GM18858 (cell line): Measurements from ENCODE around the gene ANGPTL8.

ENCODE experiments used
- ATAC-seq: cut with Tn5 transposase; IDR thresholded peaks from one replicate; pipeline ENCODE4 v1.9.1; 2021; ENCODE audit not compliant: unreplicated experiment

ANGPTL8 gene, protein sequence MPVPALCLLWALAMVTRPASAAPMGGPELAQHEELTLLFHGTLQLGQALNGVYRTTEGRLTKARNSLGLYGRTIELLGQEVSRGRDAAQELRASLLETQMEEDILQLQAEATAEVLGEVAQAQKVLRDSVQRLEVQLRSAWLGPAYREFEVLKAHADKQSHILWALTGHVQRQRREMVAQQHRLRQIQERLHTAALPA

DNA sequence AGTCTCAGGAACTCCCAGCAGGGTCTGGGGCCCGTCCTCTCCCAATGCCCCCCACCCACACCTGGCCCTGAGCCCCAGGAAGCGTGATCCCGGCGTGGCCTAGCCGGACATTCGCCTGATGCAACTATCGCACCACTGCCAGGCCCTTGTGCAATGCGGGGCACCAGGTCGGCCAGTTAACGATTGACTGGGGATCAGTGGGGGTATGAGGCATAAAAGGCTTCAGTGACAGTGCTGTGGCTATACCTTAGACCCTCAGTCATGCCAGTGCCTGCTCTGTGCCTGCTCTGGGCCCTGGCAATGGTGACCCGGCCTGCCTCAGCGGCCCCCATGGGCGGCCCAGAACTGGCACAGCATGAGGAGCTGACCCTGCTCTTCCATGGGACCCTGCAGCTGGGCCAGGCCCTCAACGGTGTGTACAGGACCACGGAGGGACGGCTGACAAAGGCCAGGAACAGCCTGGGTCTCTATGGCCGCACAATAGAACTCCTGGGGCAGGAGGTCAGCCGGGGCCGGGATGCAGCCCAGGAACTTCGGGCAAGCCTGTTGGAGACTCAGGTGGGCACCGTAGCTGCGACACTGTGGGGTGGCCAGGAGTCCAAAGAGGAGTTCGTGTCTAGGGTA lies at the start of gene ANGPTL8:
Gene ANGPTL8, plus strand, starts transcription at position 243 of the 624 bp plus-strand sequence. Its CDS starts 19 bp downstream, at position 262.
- ATAC-seq = no peak

DNA sequence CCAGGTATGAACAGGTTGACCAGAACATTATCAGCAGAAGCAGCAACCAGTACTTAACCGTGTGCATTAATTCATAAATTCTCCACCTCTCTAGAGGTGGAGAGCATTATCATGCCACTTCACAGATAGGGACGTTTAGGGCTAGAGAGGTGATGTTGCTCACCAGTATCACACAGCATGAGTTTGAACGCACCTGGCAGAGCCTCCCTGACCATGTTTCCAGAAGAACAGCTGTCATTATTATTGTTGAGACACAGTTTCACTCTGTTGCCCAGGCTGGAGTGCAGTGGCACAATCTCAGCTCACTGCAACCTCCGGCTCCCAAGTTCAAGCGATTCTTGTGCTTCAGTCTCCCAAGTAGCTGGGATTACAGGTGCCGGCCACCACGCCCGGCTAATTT lies 48.9 kb upstream of the ANGPTL8 start:
- no peak for ATAC-seq

DNA sequence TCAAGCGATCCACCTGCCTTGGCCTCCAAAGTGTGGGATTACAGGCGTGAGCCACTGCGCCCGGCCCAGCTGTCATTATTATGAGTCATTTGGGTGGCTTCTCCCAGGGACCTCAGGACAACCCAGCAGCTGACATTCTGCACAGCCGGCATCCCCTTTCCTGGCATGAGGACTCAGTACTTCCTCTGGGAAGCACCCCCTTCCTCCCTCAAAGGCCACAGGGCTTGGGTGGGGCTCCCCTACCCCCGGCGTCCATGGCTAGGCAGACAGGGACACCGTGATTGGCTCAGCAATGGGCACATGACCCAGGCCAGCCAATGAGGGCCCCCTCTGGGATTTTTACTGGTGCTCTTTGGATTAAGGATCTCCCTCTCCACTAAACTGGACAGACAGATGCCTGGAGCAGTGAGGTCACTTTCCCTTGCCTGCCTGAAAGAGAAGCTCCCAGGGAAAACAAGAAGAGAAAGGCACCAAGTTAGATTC lies 48.1 kb upstream of the ANGPTL8 start:
- no peak for ATAC-seq

DNA sequence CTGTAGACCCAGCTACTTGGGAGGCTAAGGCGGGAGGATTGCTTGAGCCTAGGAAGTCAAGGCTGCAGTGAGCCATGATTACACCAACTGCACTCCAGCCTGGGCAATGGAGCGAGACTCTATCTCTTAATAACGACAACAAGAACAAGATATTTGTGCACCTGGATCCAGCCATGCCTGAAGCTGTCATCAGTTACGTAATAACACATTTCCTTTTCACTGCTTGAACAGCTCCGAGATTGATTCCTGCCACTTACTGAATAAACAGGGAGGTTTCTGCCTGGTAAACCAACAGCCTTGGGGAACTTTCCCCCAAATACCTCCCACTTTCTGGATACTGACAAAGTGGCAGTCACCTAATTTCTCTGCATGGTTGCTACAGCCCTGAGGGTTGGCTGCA lies 47.5 kb upstream of the ANGPTL8 start:
- no peak for ATAC-seq

DNA sequence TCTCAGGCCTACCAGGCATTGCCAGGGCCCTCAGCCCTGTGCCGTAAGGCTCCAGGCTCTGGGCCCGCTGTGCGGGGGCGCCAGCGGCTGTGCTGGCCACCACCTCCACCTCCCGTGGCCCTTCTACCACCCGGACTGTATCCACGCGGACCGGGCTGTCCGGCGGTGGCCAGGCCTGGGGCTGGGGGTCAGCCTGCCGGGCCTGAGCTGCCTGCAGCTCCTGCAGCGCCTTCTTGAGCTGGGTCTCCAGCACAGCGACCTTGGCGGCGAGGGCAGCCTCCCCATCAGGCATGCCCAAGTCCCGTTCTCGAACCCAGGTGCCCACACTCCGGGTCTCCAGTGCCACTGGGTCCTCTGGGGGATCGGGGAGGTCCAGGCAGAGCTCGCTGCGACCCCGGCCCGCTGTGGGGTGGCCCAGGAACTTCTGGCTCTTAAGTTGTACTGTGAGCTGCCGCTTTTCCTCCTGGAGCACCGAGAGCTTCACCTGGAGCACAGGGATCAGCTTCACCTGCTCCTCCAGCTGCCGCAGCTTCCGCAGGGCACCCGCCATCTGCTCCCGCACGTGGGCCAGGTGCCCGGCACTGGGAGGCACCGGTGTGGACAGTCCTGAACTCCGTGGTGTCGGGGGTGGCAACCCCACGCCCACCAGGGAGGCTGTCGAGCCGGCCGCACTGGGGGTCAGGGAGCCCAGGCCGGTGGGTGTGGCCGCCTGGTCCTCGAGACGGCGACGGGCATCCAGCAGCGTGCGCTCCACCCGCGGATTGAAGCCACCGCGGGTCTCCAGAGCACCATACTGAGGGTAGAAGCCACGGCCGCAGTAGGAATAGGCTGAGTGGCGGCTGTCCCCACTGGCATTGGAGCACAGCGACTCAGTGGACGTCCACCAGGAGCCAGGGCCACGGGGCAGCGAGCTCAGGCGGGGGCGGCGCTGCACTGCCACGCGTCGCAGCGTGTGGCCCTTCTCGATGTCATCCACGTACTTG lies 46.2 kb upstream of the ANGPTL8 start:
- ATAC-seq = no peak

DNA sequence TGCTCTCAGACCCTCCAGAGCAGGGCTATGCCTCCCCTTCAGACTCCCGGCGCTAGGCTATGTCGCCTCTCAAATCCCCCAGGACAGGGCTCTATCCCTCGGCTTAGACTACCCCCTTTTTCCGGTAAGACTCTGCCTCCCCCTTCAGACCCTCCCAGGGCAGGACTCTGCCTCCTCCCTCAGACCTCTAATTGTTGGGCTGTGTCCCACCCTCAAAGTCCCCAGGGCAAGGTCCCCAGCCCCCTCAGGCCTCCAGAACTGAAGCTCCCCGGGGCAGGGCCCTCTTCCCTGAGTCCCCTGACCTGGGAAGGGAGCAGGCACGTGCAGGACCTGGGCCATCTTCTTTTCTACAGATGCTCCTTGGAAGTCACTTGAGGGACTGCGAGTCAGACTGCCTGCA lies 45.2 kb upstream of the ANGPTL8 start:
- ATAC-seq = no peak

DNA sequence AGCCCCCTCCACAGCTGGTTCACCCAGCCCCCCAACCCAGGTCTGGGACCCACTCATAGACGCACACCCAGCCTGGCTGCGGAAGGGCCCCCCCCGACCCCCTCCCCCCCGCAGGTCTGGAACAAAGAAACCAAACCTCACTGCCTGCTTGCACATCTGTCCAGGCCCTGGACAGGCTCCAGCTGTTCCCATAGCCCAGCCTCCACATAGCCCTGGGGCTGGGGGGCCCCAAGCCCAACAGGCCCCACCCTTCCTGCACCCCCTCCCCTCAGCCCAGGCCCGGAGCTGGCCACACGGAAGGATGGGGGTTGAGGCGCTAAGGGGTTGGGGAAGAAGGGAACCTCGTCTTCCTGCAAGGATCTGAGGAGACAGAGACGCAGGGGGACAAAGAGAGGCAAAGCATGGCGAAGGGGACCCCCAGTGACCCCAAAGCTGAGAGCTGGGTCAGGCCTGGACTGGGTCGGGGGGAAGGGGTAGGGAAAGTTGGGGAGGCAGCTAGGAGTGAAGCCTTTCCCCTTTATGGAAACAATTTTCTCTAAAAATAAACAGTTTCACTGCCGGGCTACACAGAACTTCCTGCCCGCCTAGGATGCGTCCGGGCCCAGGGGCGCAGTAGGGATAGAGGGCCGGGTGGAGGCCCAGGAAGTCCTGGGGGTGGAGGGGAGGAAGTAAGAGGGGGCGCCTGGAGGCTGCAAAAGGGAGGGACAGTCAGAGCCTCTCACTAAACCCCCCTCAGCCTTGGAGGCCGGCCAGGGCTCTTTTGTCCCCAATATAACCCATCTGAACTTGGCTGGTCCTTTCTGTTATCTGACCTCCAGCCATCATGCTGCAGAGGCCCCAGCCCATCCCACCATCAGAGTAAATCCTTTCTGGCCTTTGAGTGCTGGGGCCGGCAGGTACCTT lies 44.5 kb upstream of the ANGPTL8 start:
- ATAC-seq = no peak

DNA sequence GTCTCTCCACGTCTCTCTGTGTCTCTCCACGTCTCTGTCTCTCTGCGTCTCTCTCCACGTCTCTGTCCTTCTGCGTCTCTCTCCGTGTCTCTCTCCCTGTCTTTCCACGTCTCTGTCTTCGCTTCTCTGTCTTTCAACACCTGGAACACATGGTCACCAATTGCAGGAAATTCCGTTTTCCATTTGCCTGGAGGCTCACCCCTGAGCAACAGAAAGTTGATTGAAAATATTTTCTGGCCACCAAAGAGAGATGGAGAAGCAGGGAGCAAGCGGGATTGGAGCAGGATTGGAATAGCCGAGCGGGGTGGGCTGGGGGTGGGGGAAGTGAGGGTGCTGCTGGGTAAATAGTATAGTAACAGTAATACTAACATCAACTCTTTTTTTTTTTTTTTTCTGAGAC lies 43.7 kb upstream of the ANGPTL8 start:
- ATAC-seq = no peak

DNA sequence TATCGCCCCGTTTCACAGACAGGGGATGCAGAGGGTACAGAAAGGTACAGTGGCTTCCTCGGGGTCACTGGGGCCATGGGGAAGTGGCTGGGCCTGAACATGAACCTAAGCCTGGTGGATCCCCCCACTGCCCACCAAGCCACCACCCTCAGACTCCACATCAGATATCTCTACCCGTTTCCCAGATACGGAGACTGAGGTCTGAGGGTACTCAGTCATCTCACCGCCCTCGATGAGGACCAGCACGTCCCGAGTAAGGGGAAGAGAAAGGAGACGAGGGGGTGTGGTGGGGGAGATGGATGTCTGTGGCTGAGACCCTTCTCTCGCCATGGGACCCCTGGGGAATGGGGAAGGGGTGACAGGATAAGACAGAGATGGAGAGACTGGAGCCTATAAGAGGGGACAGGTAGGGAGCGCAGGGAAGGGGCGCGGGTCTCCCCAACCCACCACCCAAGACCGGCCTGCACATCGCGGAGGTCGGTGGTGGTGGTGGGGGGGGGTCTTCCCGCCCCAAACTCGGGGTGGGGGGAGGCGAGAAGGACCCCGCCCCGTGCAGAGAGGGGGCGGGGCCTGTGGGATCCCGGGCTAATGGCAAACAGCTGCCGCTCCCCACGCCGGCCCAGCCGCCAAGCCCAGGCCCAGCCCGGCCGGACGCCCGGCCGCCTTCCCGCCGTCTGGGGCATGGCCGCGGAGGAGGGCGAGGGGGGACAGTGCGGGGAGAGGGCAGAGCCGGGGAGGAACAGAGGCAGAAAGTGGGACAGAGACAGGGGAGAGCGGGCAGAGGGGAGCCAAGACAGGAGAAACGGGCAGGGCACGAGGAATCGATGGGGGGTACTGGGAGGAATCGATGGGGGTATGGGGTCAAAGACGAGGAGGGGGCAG lies 42.8 kb upstream of the ANGPTL8 start:
- no peak for ATAC-seq

DNA sequence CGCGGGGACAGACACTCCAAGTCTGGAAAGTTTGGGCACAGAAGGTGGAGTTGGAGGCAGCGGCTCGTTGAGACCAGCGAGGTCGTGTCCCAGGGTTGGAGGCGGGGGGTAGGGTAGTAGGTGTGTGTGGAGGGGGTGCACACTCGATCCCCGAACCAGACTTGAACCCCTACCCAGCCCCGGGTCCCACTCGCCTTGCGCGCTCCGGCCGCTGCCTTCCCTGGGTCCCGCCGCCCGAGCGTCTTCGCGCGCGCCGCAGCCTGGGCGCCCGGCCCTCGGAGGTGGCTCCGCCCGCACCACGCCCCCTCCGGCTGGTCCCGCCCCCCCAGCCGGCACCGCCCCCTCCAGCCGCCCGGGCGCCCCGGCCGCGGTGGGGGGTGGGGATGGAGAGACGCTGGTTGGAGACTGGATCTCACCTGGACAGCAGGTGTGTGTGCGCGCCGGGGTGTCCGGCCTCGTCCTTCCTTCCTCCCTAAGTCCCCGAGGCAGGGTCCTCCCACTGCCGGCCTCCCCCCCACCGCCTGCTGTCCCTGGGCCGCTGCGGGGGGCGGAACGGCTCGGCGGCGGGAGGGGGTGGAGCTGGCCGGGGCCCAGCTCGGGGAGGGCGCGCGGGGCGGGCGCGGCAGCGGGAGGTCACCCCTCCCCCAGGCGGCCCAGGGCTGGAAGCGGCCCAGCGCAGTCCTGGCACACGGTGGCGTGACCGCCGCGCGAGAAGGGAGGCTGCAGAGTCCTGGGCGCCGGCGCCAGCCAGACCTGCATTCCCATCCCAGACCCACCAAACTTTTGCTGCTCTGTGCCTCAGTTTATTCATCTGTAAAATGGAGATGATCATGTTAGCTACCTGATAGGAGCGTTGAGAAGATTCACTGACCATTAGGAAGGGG lies 41.9 kb upstream of the ANGPTL8 start, which contains the start of gene KANK2:
Gene KANK2, minus strand, starts transcription at position 255 of the 884 bp plus-strand sequence. CDS start 3,034 bp downstream, outside the sequence.
- ATAC-seq = no peak

DNA sequence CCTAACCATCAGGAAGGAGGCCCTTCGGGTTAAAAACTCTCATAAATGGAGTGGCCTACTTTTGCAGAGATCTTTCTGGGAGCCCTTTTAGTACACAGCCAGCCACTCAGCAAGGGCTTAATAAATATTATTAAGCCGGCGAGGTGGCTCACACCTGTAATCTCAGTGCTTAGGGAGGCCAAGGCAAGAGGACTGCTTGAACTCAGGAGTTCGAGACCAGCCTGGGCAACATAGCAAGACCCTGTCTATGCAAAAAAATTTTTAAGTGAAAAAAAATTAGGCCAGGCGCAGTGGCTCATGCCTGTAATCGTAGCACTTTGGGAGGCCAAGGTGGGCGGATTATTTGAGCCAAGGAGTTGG lies 41.3 kb upstream of the ANGPTL8 start:
- ATAC-seq = no peak

DNA sequence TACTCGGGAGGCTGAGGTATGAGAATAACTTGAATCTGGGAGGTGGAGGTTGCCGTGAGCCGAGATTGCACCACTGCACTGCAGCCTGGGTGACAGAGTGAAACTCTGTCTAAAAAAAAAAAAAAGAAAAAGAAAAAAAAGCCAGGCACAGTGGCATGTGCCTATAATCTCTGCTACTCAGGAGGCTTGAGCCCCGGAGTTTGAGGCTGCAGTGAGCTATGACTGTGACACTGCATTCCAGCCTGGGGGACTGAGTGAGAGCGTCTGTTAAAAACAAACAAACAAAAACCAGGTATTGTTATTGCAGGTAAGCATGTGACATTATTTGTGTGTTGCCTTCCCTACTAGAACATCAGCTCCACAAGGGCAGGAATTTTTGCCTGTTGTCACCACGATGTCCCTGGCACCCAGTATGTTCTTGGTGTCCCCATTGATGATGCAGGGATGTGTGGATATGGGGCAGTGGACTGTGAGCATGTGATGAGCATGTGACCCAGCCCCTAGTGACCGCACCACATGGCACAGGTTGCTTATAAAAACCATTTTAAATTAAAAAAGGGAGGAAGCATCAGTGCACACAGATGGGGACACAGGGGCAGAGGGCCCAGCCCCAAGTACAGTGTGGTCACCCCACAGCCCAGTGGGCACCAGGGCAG lies 40.5 kb upstream of the ANGPTL8 start:
- no peak for ATAC-seq

DNA sequence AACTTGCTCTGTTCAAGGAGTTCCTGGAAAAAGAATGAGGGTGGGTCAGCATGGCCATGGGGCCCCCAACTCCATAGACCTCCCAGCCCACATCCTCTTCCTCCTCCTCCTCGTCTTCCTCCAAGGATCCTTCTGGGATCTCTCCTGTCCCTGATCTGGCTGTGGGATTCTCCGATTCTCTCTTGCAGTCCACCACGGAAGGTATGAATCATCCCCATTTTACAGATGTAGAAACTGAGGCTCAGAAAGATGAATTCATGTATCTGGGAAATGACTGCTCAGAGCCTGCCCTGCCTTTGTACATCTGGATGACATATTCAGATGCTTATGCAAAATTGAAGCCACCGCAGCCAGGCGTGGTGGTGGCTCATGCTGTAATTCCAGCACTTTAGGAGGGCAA lies 39.9 kb upstream of the ANGPTL8 start:
- ATAC-seq = no peak

DNA sequence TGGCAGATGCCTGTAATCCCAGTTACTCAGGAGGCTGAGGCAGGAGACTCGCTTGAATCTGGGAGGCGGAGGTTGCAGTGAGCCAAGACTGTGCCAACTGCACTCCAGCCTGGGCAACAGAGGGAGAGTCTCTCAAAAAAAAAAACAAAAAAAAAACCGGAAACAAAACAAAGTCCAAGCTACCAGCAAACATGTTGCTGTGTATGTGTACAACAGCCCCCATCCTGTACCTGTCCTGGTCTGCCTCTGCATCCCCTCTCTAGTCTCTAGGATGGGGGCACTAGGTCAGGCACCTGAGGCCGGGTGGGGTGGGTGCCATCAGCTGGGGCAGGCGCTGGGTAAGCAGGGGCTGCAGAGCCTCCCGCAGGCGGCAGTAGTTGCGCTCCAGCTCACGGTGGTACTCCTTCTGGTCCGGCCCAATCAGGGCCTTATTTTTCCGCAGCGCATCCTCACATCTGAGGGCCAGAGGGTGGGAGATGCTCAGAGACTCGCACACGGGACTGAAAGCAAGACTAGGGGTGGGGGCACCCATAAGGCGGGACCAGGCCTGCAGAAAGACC lies 39.3 kb upstream of the ANGPTL8 start:
- ATAC-seq = no peak

DNA sequence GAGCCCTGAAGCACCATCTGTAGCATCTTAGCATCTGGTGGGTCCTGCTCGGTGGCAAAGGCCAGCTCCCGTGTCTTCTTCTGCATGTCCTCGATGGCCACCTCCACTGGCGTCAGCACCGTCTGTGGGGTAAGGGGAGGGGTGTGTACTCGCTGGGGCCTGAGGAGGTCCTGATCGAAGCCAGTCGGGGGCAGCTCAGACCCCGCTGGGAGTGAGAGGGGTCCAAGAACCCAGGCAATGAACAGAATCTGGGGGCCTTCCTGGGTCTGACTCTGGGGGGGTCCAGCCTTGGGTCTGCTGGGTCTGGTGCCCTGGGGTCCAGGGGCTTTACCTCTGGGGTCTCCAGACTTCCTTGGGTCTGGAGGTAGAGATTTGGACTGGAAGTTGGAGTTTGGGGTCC lies 38.5 kb upstream of the ANGPTL8 start:
- no peak for ATAC-seq

DNA sequence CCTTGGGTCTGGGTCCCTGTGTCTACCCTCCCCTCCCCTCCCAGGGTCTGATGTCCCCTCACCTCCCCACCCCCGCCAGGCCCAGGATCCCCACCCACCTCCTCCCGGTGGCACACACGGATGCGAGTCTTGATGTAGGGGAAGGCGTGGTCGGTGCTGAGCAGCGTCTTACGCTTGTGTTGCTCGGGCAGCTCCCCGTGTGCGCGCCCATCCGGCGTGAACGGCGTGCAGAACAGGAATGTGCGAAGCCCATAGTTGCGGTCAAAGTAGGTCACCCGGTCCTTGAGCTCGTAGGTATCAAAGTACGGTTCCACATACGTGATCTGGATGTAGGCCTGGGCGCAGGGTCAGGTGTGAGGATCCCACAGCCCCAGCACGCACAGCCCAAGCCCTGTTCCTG lies 37.6 kb upstream of the ANGPTL8 start:
- no peak for ATAC-seq

DNA sequence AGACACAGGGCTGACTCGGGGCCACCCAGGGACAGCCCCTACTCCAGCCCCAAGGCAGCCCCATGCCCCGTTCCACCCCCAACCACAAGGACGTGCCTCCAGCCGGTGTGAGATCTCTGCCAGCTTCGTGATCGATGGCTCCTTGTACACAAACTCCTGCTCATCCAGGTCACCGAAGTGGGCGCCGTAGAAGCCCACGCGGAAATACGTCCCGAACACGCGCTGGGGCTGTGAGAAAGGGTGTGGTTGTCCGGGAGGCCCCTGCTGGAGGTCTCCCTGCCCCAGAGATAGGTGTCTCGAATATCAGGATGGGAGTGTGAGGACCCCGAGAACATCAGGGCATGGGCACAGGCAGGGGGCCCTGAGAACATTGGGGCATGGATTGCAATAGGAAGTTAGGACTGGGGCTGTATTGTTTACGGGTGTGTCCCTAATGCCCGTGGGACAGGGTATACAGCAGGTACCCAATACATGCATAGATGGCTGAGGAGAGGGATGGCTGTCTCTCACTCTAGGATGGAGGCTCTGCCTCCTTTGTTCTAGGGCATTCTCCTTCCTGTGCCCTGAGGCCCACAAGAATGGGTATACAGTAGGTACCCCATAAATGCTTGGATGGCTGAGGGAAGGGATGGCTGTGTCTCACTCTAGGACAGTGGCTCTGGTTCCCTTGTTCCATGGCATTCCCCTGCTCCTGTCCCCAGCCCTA lies 36.8 kb upstream of the ANGPTL8 start:
- no peak for ATAC-seq
